ENCODE measurements around the gene NSUN2. TPM values are rescaled to one million over a fixed set of nuclear protein-coding genes. Genes with fewer than 3 reads are reported as not detected.

The NSUN2 gene
- total RNA-seq, 1 donor from 2014 or later: 78.8 TPM

DNA sequence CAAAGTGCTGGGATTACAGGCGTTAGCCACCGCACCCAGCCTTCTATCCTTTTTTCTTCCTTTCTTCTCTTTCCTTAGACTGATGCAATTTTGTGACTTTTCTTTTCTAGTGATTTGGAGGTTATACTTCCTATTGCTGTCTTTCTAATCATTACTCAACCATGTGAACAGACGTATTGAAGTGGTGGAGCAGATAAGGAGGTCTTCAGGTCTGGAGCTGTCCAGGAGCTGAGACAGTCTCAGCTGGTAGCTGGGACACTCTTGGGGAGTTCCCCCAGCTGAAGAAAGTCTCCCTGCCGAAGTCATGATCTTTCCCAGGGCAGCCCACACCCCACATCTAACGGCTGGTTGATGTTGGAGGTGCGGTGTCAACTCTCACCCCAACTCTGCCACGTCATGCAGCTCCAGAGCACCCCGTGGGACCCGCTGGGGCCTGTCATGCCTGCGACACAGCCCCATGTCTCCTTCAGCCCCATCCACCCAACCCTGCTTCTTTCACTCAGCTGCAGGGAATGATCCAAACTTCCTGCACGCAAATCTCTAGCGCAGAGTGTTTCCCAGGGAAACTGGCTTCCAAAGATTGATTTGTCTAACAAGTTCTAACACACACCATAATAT is 41.1 kb downstream of the NSUN2 start:
- H3K27ac Mint-ChIP-seq (ENCODE audit: unreplicated experiment): no peak overlapping the region
- H3K27me3 ChIP-seq (ENCODE audit: insufficient read depth, low read length): peaks cover 2% of the 10 kb centered on the region
- H3K27ac ChIP-seq (ENCODE audit: low read depth, low read length): no peak overlapping the region
- FAIRE-seq (no peak), DNase-seq (ENCODE audit: low read depth) (no peak)
- peaks cover 4% of the 10 kb centered on the region for H3K36me3 ChIP-seq (ENCODE audit: insufficient read depth, low read length)
- H3K36me3 Mint-ChIP-seq (ENCODE audit: low read depth, unreplicated experiment): peaks cover 10% of the 10 kb centered on the region
- no peaks in the 10 kb centered on the region for H3K4me1 ChIP-seq (ENCODE audit: insufficient read depth, low read length)
- no peaks in the 10 kb centered on the region for H3K9me3 ChIP-seq (ENCODE audit: insufficient read depth, low read depth, low read length)
- no peak overlapping the region for H3K9ac ChIP-seq (ENCODE audit: low read length)
- no peak overlapping the region for H2AFZ ChIP-seq (ENCODE audit: low read depth, low read length)
- peaks cover 5% of the 10 kb centered on the region for H4K20me1 ChIP-seq (ENCODE audit: insufficient read depth, low read length)
- H3K9me3 Mint-ChIP-seq (ENCODE audit: unreplicated experiment): peaks cover 3% of the 10 kb centered on the region
- no peak overlapping the region for H3K4me3 Mint-ChIP-seq (ENCODE audit: unreplicated experiment)
- TF ChIP-seq, protein P1, sequence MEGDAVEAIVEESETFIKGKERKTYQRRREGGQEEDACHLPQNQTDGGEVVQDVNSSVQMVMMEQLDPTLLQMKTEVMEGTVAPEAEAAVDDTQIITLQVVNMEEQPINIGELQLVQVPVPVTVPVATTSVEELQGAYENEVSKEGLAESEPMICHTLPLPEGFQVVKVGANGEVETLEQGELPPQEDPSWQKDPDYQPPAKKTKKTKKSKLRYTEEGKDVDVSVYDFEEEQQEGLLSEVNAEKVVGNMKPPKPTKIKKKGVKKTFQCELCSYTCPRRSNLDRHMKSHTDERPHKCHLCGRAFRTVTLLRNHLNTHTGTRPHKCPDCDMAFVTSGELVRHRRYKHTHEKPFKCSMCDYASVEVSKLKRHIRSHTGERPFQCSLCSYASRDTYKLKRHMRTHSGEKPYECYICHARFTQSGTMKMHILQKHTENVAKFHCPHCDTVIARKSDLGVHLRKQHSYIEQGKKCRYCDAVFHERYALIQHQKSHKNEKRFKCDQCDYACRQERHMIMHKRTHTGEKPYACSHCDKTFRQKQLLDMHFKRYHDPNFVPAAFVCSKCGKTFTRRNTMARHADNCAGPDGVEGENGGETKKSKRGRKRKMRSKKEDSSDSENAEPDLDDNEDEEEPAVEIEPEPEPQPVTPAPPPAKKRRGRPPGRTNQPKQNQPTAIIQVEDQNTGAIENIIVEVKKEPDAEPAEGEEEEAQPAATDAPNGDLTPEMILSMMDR (IDR thresholded peaks at IDR 0.05; ENCODE audit: insufficient read depth, low read depth, low read length): no peak
- TF ChIP-seq EZH2 (IDR thresholded peaks at IDR 0.05; ENCODE audit: insufficient read depth, low read length): no peak
- peaks cover 6% of the 10 kb centered on the region for H3K27me3 Mint-ChIP-seq (ENCODE audit: low read depth, unreplicated experiment)
- no peaks in the 10 kb centered on the region for H3K4me1 Mint-ChIP-seq (ENCODE audit: low read depth, unreplicated experiment)
- no peak overlapping the region for H3K4me3 ChIP-seq (ENCODE audit: insufficient read depth, low read depth, low read length)
- H3K79me2 ChIP-seq (ENCODE audit: insufficient read depth, low read length): no peaks in the 10 kb centered on the region
- H3K4me2 ChIP-seq (ENCODE audit: low read length): no peak overlapping the region

DNA sequence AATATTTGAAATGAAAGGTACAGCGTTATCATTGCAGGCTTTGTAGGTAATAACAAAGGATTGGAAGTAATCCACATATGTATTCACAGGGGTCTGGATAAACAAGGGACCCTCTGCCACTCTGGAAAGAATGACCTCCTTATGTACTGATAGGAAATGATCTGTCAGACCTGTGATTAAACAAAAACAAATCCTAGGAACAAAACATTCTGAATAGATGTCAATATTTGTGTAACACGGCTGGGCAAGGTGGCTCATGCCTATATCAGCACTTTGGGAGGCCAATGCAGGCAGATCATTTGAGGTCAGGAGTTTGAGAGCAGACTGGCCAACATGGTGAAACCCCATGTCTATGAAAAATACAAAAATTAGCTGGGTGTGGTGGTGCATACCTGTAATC is 42.3 kb downstream of the NSUN2 start:
- H3K36me3 Mint-ChIP-seq (ENCODE audit: low read depth, unreplicated experiment): peaks cover 3% of the 10 kb centered on the region
- Histone ChIP-seq H3K9ac (ENCODE audit: low read length) (no peak overlapping the region), H3K79me2 (ENCODE audit: insufficient read depth, low read length) (no peaks in the 10 kb centered on the region), H3K36me3 (ENCODE audit: insufficient read depth, low read length) (no peaks in the 10 kb centered on the region), H3K27me3 (ENCODE audit: insufficient read depth, low read length) (peaks cover 3% of the 10 kb centered on the region), H3K4me2 (ENCODE audit: low read length) (no peak overlapping the region), H3K4me3 (ENCODE audit: insufficient read depth, low read depth, low read length) (no peak overlapping the region), H3K4me1 (ENCODE audit: insufficient read depth, low read length) (no peaks in the 10 kb centered on the region), H3K27ac (ENCODE audit: low read depth, low read length) (no peak overlapping the region), H2AFZ (ENCODE audit: low read depth, low read length) (no peak overlapping the region), H4K20me1 (ENCODE audit: insufficient read depth, low read length) (no peaks in the 10 kb centered on the region), H3K9me3 (ENCODE audit: insufficient read depth, low read depth, low read length) (no peaks in the 10 kb centered on the region)
- H3K4me3 Mint-ChIP-seq (ENCODE audit: unreplicated experiment): no peak overlapping the region
- DNase-seq (ENCODE audit: low read depth) (no peak), FAIRE-seq (no peak)
- H3K27me3 Mint-ChIP-seq (ENCODE audit: low read depth, unreplicated experiment): peaks cover 17% of the 10 kb centered on the region
- TF ChIP-seq, protein P1 (IDR thresholded peaks at IDR 0.05; ENCODE audit: insufficient read depth, low read depth, low read length): no peak
- no peak for TF ChIP-seq EZH2 (IDR thresholded peaks at IDR 0.05; ENCODE audit: insufficient read depth, low read length)
- peaks cover 3% of the 10 kb centered on the region for H3K9me3 Mint-ChIP-seq (ENCODE audit: unreplicated experiment)
- H3K27ac Mint-ChIP-seq (ENCODE audit: unreplicated experiment): no peak overlapping the region
- no peaks in the 10 kb centered on the region for H3K4me1 Mint-ChIP-seq (ENCODE audit: low read depth, unreplicated experiment)

DNA sequence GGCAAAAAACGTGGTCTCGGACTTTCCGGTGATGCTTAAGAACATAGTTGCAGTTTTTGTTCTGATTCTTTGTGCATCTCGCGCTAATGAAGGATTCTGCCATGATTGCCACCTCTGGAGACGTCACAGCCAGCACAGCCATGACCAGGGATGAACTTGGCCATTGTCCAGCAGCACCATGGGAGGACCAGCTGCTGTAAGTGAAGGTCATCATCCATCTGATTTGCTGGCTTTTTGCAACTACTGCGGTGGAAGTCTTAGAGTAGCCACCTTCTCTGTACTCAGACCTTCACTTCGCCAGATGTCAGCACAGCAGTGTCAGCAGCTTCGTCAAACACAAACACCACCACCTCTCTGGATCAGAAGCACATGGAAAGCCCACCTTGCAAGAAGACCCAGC is 45.7 kb downstream of the NSUN2 start:
- Mint-ChIP-seq H3K27me3 (ENCODE audit: low read depth, unreplicated experiment) (peaks cover 36% of the 10 kb centered on the region), H3K4me1 (ENCODE audit: low read depth, unreplicated experiment) (no peaks in the 10 kb centered on the region), H3K27ac (ENCODE audit: unreplicated experiment) (no peak overlapping the region), H3K4me3 (ENCODE audit: unreplicated experiment) (no peak overlapping the region), H3K36me3 (ENCODE audit: low read depth, unreplicated experiment) (no peaks in the 10 kb centered on the region), H3K9me3 (ENCODE audit: unreplicated experiment) (no peaks in the 10 kb centered on the region)
- FAIRE-seq: no peak
- Histone ChIP-seq H3K4me2 (ENCODE audit: low read length) (no peak overlapping the region), H3K27ac (ENCODE audit: low read depth, low read length) (no peak overlapping the region), H3K36me3 (ENCODE audit: insufficient read depth, low read length) (no peaks in the 10 kb centered on the region), H3K4me3 (ENCODE audit: insufficient read depth, low read depth, low read length) (no peak overlapping the region), H4K20me1 (ENCODE audit: insufficient read depth, low read length) (no peaks in the 10 kb centered on the region), H3K79me2 (ENCODE audit: insufficient read depth, low read length) (no peaks in the 10 kb centered on the region), H2AFZ (ENCODE audit: low read depth, low read length) (no peak overlapping the region), H3K4me1 (ENCODE audit: insufficient read depth, low read length) (peaks cover 6% of the 10 kb centered on the region), H3K27me3 (ENCODE audit: insufficient read depth, low read length) (peaks cover 14% of the 10 kb centered on the region), H3K9me3 (ENCODE audit: insufficient read depth, low read depth, low read length) (no peaks in the 10 kb centered on the region), H3K9ac (ENCODE audit: low read length) (no peak overlapping the region)
- TF ChIP-seq EZH2 (IDR thresholded peaks at IDR 0.05; ENCODE audit: insufficient read depth, low read length): no peak
- no peak for DNase-seq (ENCODE audit: low read depth)
